HCT116 (cell line): Measurements from ENCODE around the gene ACOXL. TPM values are rescaled to one million over a fixed set of nuclear protein-coding genes. Genes with fewer than 3 reads are reported as not detected.

Source experiments
- ATAC-seq: fragments of 200-7000 bp; cut with Tn5 transposase; 2 replicates; pipeline ENCODE4 v1.9.1; 2020; ENCODE audit warnings: mild to moderate bottlenecking, moderate library complexity
- BruUV-seq: library from RNA; stranded (reverse); fragments of 400-500 nt; replicated peaks from 2 replicates; lab custom pipeline; 2021; lab: Mats Ljungman, UMichigan
- CTCF ChIA-PET: fragments of 300-600 bp; sonication (Branson Sonifier 250); formaldehyde crosslinking; loops from one replicate; lab custom pipeline; 2021; ENCODE audit warnings: antibody characterized with exemption; lab: Charles Lee
- POLR2A ChIA-PET: fragments of 300-600, 350-600 bp; sonication (Branson Sonifier 250); formaldehyde crosslinking; loops from one replicate; lab custom pipeline; 2021; ENCODE audit warnings: antibody characterized with exemption; lab: Charles Lee
- RAD21 ChIA-PET, 2 experiments: fragments of 300-600 bp; sonication (Branson Sonifier 250); formaldehyde crosslinking; loops; one replicate each; lab custom pipeline; 2023; ENCODE audit warnings: low total read pairs in 2 of 2; ENCODE audit not compliant: uncharacterized antibody in 2 of 2, unreplicated experiment in 2 of 2, low non-redundant PET in 1 of 2; lab: Charles Lee
- DNase-seq: peaks from one replicate; pipeline ENCODE4 v3.0.0-alpha.2; 2010; ENCODE audit warnings: low read depth, low spot score
- H2AFZ ChIP-seq: fragments of 200-600 bp; shearing (Covaris generic), sonication (generic); 2 replicates; pipeline ENCODE4 v1.6.1; 2017; ENCODE audit warnings: low read depth, mixed run types, mixed read lengths, antibody characterized with exemption, low read length; ENCODE audit not compliant: poor library complexity, severe bottlenecking
- H3K27ac ChIP-seq: 2 replicates; pipeline ENCODE4 v1.5.1; 2012; ENCODE audit warnings: low read depth, low read length
- H3K27me3 ChIP-seq: fragments of 200-600 bp; sonication (generic); 2 replicates; pipeline ENCODE4 v1.6.1; 2016; ENCODE audit warnings: mixed run types, low read length, mixed read lengths; ENCODE audit not compliant: insufficient read depth
- H3K36me3 ChIP-seq, 2 experiments: fragments of 200-500 bp in 1 of 2; fragments of 200-600 bp in 1 of 2; sonication (Bioruptor generic) in 1 of 2; sonication (generic) in 1 of 2; 2 replicates each; pipeline versions ENCODE4 v1.5.1 to v1.6.1; 2014 to 2016; ENCODE audit warnings: low read length in 2 of 2, inconsistent platforms in 1 of 2, mixed read lengths in 1 of 2, mixed run types in 1 of 2; ENCODE audit not compliant: insufficient read depth in 2 of 2, control insufficient read depth in 1 of 2
- H3K4me1 ChIP-seq, 2 experiments: fragments of 200-600 bp in 1 of 2; sonication (generic) in 1 of 2; 2 replicates each; pipeline versions ENCODE4 v1.5.1 to v1.6.1; 2012 to 2017; ENCODE audit warnings: low read length in 2 of 2, inconsistent platforms in 1 of 2, mild to moderate bottlenecking in 1 of 2, mixed read lengths in 1 of 2, mixed run types in 1 of 2, moderate library complexity in 1 of 2; ENCODE audit not compliant: insufficient read depth in 2 of 2, control insufficient read depth in 1 of 2
- H3K4me2 ChIP-seq: fragments of 200-600 bp; sonication (generic); 2 replicates; pipeline ENCODE4 v1.6.1; 2017; ENCODE audit warnings: mixed run types, low read length, mixed read lengths
- H3K4me3 ChIP-seq, 2 experiments: fragments of 200-600 bp in 1 of 2; sonication (generic) in 1 of 2; replicated peaks in 1 of 2; 2 replicates each; pipeline ENCODE4 v1.5.1; 2011 to 2016; ENCODE audit warnings: low read length in 2 of 2, control low read depth in 1 of 2, low read depth in 1 of 2, mild to moderate bottlenecking in 1 of 2, mixed read lengths in 1 of 2, mixed run types in 1 of 2
- H3K79me2 ChIP-seq: fragments of 200-600 bp; sonication (generic); 2 replicates; pipeline ENCODE4 v1.6.1; 2017; ENCODE audit warnings: mild to moderate bottlenecking, mixed run types, low read length, moderate library complexity, mixed read lengths; ENCODE audit not compliant: insufficient read depth
- H3K9ac ChIP-seq: fragments of 200-600 bp; sonication (generic); 2 replicates; pipeline ENCODE4 v1.6.1; 2016; ENCODE audit warnings: low read length, mixed read lengths
- H3K9me2 ChIP-seq: fragments of 200-600 bp; sonication (generic), shearing (Covaris generic); 2 replicates; pipeline ENCODE4 v1.6.1; 2017; ENCODE audit warnings: mixed run types, mild to moderate bottlenecking, moderate library complexity; ENCODE audit not compliant: insufficient read depth
- H3K9me3 ChIP-seq, 2 experiments: fragments of 200-500 bp in 1 of 2; fragments of 200-600 bp in 1 of 2; sonication (Bioruptor generic) in 1 of 2; sonication (generic) in 1 of 2; 2 replicates each; pipeline ENCODE4 v1.6.1; 2014 to 2017; ENCODE audit warnings: low read length in 2 of 2, mixed read lengths in 2 of 2, inconsistent platforms in 1 of 2, low read depth in 1 of 2, mild to moderate bottlenecking in 1 of 2, mixed run types in 1 of 2, moderate library complexity in 1 of 2; ENCODE audit not compliant: control insufficient read depth in 1 of 2, insufficient read depth in 1 of 2
- H4K20me1 ChIP-seq: fragments of 200-600 bp; sonication (generic), shearing (Covaris generic); 2 replicates; pipeline ENCODE4 v1.6.1; 2017; ENCODE audit warnings: mixed run types, mild to moderate bottlenecking, moderate library complexity; ENCODE audit not compliant: insufficient read depth
- CBX3 ChIP-seq: IDR thresholded peaks from 2 replicates; pipeline ENCODE4 v1.6.1; 2012; ENCODE audit warnings: low read depth
- CEBPB ChIP-seq: IDR thresholded peaks from 2 replicates; pipeline ENCODE4 v1.6.1; 2012; ENCODE audit warnings: low read depth
- EGR1 ChIP-seq: IDR thresholded peaks from 2 replicates; pipeline ENCODE4 v1.6.1; 2012; ENCODE audit warnings: low read depth
- ELF1 ChIP-seq: IDR thresholded peaks from 2 replicates; pipeline ENCODE4 v1.6.1; 2012; ENCODE audit warnings: low read depth, borderline replicate concordance
- EZH2 ChIP-seq: fragments of 200-600 bp; sonication (generic); IDR thresholded peaks from 2 replicates; pipeline ENCODE4 v1.6.1; 2017; ENCODE audit warnings: antibody characterized with exemption, mixed run types
- EZH2phosphoT487 ChIP-seq: fragments of 200-600 bp; IDR thresholded peaks from 2 replicates; pipeline ENCODE4 v1.6.1; 2018; ENCODE audit warnings: antibody characterized with exemption, borderline replicate concordance
- FOSL1 ChIP-seq: IDR thresholded peaks from 2 replicates; pipeline ENCODE4 v1.6.1; 2012; ENCODE audit warnings: low read depth
- POLR2AphosphoS5 ChIP-seq: IDR thresholded peaks from 2 replicates; pipeline ENCODE4 v1.6.1; 2011; ENCODE audit warnings: mild to moderate bottlenecking, low read depth, low read length, moderate library complexity
- RAD21 ChIP-seq: IDR thresholded peaks from 2 replicates; pipeline ENCODE4 v1.6.1; 2012; ENCODE audit warnings: low read depth, mild to moderate bottlenecking
- SIN3A ChIP-seq: IDR thresholded peaks from 2 replicates; pipeline ENCODE4 v1.6.1; 2012; ENCODE audit warnings: low read depth
- SRF ChIP-seq: IDR thresholded peaks from 2 replicates; pipeline ENCODE4 v1.6.1; 2012; ENCODE audit warnings: low read depth
- YY1 ChIP-seq: IDR thresholded peaks from 2 replicates; pipeline ENCODE4 v1.6.1; 2011; ENCODE audit warnings: low read length, low read depth, moderate library complexity, mild to moderate bottlenecking; ENCODE audit not compliant: insufficient replicate concordance; ENCODE audit errors: extremely low read depth
- ZFX ChIP-seq: fragments of 450-650 bp; IDR thresholded peaks from 2 replicates; pipeline ENCODE4 v1.6.1; 2017
- intact Hi-C: fragments of 100-400 bp; cut with micrococcal nuclease; formaldehyde crosslinking; loops from 2 replicates; pipeline ENCODE4 v1.10.0; 2022
- total RNA-seq: library from RNA; stranded (reverse); gene quantifications from one replicate; pipeline ENCODE4 v1.2.1, GENCODE V29; 2021; ENCODE audit not compliant: unreplicated experiment
- TF ChIP-seq, protein P1 (sequence below): IDR thresholded peaks from 2 replicates; pipeline ENCODE4 v1.6.1; 2012
- TF ChIP-seq, protein P2 (sequence below), 3 experiments: fragments of 200-600 bp in 1 of 3; sonication (generic) in 1 of 3; IDR thresholded peaks in 2 of 3; conservative IDR thresholded peaks in 1 of 3; 2 replicates each; pipeline ENCODE4 v1.5.1; 2012 to 2017; ENCODE audit warnings: low read depth in 2 of 3, low read length in 2 of 3, antibody characterized with exemption in 1 of 3, borderline replicate concordance in 1 of 3, control low read depth in 1 of 3, mild to moderate bottlenecking in 1 of 3, mixed read lengths in 1 of 3, mixed run types in 1 of 3, moderate library complexity in 1 of 3; ENCODE audit not compliant: insufficient read depth in 1 of 3
- TF ChIP-seq, protein P3 (sequence below): IDR thresholded peaks from 2 replicates; pipeline ENCODE4 v1.6.1; 2011; ENCODE audit warnings: mild to moderate bottlenecking, low read length, moderate library complexity; ENCODE audit not compliant: insufficient replicate concordance; ENCODE audit errors: extremely low read depth
- TF ChIP-seq, protein P4 (sequence below): IDR thresholded peaks from 2 replicates; pipeline ENCODE4 v1.6.1; 2012
- TF ChIP-seq, protein P5 (sequence below): IDR thresholded peaks from 2 replicates; pipeline ENCODE4 v1.6.1; 2012; ENCODE audit warnings: low read depth

ACOXL gene
- total RNA-seq, 1 experiment from 2014 or later, result 5.5 TPM

DNA sequence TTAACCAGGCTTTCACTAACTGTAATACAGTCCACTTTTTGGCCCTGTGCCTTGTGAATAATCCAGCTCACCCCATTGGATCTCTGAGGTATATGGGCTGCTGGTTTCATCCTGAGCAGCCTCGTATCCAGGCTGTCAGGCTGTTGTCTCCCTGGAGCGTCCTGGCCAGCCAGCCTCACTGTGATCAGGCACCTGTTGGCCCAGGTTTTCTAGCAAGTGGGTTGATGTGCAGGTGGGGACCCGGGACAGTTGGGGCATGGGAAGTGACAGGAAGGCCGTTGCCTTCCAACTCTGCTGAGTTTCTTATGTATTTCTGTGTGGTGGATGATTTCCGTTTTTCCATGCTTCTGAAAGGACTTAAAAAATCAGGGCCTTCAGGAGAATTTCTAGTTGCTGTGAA lies 132.4 kb downstream of the ACOXL start:
- ChIA-PET POLR2A (no interaction called here), RAD21 (no interaction called here), CTCF (no interaction called here)
- DNase-seq (no peak), ATAC-seq (no peak)
- BruUV-seq, result no TSS peak
- no peaks in the 10 kb centered on the region for H3K79me2 ChIP-seq
- intact Hi-C loops, result no loop called here
- no peaks in the 10 kb centered on the region for H3K9me3 ChIP-seq
- TF ChIP-seq RAD21 (no peak), ELF1 (no peak), EZH2phosphoT487 (no peak), SRF (no peak), FOSL1 (no peak), POLR2AphosphoS5 (no peak), EGR1 (no peak), YY1 (no peak), CEBPB (no peak), ZFX (no peak), EZH2 (no peak), SIN3A (no peak), CBX3 (no peak)
- TF ChIP-seq, protein P1, sequence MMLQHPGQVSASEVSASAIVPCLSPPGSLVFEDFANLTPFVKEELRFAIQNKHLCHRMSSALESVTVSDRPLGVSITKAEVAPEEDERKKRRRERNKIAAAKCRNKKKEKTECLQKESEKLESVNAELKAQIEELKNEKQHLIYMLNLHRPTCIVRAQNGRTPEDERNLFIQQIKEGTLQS, result no peak
- TF ChIP-seq, protein P2, sequence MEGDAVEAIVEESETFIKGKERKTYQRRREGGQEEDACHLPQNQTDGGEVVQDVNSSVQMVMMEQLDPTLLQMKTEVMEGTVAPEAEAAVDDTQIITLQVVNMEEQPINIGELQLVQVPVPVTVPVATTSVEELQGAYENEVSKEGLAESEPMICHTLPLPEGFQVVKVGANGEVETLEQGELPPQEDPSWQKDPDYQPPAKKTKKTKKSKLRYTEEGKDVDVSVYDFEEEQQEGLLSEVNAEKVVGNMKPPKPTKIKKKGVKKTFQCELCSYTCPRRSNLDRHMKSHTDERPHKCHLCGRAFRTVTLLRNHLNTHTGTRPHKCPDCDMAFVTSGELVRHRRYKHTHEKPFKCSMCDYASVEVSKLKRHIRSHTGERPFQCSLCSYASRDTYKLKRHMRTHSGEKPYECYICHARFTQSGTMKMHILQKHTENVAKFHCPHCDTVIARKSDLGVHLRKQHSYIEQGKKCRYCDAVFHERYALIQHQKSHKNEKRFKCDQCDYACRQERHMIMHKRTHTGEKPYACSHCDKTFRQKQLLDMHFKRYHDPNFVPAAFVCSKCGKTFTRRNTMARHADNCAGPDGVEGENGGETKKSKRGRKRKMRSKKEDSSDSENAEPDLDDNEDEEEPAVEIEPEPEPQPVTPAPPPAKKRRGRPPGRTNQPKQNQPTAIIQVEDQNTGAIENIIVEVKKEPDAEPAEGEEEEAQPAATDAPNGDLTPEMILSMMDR (IDR thresholded peaks at IDR 0.05 in 2 of 3, conservative IDR thresholded peaks at IDR 0.05 in 1 of 3; ENCODE audit: borderline replicate concordance in 1 of 3, insufficient read depth in 1 of 3, low read depth in 2 of 3, low read length in 2 of 3), result no peak
- TF ChIP-seq, protein P3, sequence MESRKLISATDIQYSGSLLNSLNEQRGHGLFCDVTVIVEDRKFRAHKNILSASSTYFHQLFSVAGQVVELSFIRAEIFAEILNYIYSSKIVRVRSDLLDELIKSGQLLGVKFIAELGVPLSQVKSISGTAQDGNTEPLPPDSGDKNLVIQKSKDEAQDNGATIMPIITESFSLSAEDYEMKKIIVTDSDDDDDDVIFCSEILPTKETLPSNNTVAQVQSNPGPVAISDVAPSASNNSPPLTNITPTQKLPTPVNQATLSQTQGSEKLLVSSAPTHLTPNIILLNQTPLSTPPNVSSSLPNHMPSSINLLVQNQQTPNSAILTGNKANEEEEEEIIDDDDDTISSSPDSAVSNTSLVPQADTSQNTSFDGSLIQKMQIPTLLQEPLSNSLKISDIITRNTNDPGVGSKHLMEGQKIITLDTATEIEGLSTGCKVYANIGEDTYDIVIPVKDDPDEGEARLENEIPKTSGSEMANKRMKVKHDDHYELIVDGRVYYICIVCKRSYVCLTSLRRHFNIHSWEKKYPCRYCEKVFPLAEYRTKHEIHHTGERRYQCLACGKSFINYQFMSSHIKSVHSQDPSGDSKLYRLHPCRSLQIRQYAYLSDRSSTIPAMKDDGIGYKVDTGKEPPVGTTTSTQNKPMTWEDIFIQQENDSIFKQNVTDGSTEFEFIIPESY, result no peak
- TF ChIP-seq, protein P4, sequence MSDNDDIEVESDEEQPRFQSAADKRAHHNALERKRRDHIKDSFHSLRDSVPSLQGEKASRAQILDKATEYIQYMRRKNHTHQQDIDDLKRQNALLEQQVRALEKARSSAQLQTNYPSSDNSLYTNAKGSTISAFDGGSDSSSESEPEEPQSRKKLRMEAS, result no peak
- TF ChIP-seq, protein P5, sequence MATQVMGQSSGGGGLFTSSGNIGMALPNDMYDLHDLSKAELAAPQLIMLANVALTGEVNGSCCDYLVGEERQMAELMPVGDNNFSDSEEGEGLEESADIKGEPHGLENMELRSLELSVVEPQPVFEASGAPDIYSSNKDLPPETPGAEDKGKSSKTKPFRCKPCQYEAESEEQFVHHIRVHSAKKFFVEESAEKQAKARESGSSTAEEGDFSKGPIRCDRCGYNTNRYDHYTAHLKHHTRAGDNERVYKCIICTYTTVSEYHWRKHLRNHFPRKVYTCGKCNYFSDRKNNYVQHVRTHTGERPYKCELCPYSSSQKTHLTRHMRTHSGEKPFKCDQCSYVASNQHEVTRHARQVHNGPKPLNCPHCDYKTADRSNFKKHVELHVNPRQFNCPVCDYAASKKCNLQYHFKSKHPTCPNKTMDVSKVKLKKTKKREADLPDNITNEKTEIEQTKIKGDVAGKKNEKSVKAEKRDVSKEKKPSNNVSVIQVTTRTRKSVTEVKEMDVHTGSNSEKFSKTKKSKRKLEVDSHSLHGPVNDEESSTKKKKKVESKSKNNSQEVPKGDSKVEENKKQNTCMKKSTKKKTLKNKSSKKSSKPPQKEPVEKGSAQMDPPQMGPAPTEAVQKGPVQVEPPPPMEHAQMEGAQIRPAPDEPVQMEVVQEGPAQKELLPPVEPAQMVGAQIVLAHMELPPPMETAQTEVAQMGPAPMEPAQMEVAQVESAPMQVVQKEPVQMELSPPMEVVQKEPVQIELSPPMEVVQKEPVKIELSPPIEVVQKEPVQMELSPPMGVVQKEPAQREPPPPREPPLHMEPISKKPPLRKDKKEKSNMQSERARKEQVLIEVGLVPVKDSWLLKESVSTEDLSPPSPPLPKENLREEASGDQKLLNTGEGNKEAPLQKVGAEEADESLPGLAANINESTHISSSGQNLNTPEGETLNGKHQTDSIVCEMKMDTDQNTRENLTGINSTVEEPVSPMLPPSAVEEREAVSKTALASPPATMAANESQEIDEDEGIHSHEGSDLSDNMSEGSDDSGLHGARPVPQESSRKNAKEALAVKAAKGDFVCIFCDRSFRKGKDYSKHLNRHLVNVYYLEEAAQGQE, result no peak
- H3K27ac ChIP-seq, result no peak overlapping the region
- H4K20me1 ChIP-seq, result no peaks in the 10 kb centered on the region
- H2AFZ ChIP-seq, result no peak overlapping the region
- no peaks in the 10 kb centered on the region for H3K27me3 ChIP-seq
- no peak overlapping the region for H3K4me3 ChIP-seq
- no peaks in the 10 kb centered on the region for H3K36me3 ChIP-seq
- H3K4me2 ChIP-seq, result no peak overlapping the region
- no peak overlapping the region for H3K9ac ChIP-seq
- peaks cover 6 to 10% of the 10 kb centered on the region in 2 experiments; a peak in 3 of 4 replicates for H3K4me1 ChIP-seq
- H3K9me2 ChIP-seq, result no peaks in the 10 kb centered on the region
